Measurements from ENCODE around the gene ATP2C1.
A peak's percentile ranks its signal among the peaks of the same experiment; 100 is the strongest.

The ATP2C1 gene

DNA sequence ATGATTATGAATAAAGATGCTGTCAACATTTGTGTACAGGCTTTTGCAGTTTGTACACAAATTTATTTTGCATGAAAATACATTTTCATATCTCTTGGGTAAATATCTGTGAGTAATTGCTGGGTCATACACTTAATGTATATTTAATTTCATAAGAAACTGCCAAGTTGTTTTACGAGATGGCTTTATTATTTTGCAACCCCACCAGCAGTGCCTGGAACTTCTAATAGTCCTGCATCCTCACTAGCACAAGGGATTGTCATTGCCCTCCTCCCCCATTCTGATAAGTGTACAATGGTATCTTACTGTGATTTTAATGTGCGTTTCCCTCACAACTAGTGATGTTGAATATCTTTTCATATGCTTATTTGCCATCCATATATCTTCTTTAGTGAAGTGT is 87.6 kb downstream of the ATP2C1 start:
- no peak for DNase-seq (ENCODE audit: low spot score)

DNA sequence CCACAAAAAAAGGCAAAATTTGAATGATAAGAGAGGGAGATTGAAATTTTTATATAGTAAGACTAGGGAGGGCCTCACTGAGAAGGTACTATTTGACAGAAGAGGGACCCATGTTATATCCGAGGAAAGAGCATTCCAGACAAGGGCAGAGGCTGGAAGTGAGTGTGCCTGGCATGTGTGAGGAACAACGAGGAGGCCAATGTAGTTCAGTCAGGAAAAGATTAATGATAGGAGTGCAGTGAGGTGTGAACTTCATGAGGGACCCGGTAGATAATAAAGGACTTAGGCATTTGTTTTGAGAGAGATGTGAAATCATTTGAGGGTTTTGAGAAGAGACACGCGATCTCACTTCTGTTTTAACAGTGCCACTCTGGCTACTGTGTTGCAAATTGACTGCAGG is 96.4 kb downstream of the ATP2C1 start:
- no peak for DNase-seq (ENCODE audit: low spot score)

DNA sequence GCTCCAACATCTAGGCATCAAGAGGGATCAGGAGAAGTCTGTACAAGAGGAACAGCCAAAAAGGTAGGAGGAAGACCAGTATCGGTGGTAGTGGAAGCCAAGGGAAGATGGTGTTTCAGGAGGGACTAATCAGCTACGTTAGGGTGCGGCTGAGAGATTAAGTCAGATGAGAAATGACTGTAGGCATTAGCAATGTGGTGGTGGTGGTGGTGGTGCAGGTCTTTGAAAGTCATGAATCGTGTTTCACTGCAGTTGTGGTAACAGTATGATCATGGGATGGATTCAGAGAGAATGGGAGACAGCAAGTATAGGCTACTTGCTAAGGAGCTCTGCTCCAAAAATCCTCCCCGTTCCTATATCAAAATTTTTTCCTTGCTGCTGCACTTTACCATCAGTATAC is 97.2 kb downstream of the ATP2C1 start:
- no peak for DNase-seq (ENCODE audit: low spot score)

DNA sequence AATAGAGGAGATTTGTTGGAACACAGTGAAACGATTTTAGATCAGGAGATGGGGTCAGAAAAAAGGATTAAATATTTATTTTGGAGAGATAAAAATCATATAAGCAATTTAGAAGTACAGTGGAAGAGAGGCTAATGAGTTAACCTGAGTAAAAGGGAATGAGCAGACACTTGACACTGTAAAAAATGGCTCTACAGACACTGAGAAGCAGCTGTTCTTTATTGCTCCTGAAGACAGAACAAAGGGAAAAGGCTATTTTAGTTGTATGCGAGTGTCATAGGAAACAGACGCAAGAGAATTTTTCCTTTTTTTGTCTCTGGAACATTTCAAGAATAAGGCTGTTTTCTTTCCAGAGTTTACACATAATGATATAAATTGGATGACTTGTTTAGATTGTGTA is 98.5 kb downstream of the ATP2C1 start:
- no peak for DNase-seq (ENCODE audit: low spot score)

DNA sequence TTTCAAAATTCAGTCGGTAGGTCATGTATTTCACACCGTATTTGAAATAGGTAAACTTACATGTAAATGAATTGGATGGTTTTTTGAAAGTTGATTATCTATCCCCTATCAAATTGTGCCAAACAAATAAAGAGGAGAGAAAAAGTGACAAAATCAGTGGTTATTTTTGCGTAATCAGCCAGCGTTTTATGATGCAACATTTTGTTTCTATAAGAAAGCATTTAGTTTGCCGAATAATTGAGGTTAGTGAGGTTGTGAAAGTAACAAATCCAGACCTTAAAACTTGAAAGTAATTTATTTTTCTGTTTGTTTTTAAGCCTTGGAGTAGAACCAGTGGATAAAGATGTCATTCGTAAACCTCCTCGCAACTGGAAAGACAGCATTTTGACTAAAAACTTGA is 103.4 kb downstream of the ATP2C1 start:
- DNase-seq (ENCODE audit: low spot score), result no peak

DNA sequence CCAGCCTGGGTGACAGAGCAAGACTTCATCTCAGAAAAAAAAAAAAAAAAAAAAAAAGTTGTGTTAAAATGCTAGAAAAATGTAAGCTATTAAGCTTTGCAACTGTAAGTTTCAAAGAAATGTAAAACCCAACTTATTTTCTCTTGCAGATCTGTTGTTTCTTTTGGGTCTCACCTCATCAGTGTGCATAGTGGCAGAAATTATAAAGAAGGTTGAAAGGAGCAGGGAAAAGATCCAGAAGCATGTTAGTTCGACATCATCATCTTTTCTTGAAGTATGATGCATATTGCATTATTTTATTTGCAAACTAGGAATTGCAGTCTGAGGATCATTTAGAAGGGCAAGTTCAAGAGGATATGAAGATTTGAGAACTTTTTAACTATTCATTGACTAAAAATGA is 107.2 kb downstream of the ATP2C1 start:
- no peak for DNase-seq (ENCODE audit: low spot score)

DNA sequence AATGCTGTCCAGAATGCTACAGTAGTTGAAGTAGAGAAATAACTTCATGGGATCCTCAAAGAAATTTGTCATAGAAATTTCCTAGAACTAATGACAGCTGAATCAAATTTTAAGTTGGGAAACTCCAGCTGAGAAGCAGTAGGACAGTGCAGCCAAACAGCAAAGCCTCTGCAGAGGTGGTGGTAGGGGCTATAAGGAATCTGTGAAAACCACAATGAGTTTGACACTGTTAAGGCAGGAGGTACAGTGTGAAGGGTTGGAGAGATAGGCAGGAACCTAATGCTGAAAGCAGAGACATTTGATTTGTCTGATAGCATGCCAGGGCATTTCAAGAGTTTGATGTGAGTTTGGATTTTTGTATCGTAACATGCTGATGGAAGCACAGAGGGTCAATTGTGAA is 110.7 kb downstream of the ATP2C1 start:
- DNase-seq (ENCODE audit: low spot score), result peak; percentile 13

DNA sequence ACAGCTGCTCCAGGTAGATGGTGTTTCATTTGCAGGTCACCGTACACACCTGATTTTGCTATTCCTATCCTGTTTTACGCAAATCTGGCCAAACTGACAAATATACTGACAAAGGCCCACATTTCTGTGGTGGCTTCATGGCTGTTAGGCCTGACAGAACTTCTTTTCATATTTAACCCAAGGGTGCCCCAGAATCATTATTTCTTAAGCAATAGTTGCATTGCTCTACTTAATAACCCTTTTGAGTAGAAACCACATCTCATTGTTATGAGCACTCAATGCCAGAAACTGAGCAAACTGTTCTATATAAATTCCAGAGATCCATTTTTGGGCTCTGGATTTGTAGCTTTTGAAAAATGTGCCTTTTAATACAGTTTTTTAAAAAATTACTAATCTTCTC is 113.4 kb downstream of the ATP2C1 start:
- no peak for DNase-seq (ENCODE audit: low spot score)

DNA sequence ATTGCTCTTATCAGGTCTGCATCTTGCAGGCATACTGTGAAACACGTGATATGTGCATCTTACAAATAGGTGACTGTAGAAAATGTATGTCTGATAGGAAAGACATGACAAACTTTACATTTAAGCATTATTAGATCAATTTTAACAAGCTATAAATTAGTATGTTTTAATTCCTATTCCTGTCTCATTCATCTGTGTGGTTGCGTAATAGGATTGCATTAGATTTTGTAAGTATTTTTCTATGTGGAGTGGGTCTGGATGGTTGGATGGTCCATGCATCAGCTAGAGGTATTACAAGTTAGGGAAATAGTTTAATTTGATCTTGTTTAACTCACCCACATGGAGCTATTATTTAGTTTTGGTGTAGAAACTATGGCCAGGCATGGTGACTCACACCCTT is 113.9 kb downstream of the ATP2C1 start:
- DNase-seq (ENCODE audit: low spot score), result no peak

DNA sequence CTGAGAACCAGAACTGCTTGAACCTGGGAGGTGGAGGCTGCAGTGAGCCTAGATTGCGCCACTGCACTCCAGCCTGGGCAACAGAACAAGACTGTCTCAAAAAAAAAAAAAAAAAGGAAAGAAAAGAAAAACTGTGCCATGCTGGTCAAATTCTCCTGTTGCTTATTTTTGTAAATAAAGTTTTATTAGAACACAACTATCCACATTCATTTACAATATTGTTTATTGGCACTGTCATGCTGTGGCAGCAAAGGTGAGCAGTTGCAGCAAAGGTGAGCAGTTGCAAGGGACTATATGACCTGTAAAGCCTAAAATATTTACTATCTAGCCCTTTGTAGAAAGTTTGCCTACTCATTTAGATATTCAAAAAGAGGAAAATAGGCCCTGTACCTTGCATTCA is 114.4 kb downstream of the ATP2C1 start:
- DNase-seq (ENCODE audit: low spot score), result no peak

DNA sequence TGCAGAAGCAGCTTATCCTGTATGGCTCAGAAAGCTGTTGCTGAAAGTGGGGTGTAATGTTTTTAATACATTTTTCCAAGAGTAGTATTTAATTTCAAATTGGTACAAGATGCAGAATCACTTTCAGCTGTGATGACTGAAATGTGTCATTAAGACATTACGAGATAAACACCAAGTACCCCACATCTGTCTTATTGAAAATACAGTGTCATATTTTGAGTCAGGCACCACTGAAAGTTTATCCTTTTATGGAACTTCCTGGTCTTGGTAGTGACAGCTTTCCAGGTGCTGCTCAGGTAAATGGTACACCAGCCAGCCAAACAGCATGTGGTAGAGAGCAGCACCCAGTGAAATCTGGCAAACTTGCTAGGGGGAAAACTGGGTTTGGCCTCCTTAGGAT is 115.8 kb downstream of the ATP2C1 start:
- no peak for DNase-seq (ENCODE audit: low spot score)

DNA sequence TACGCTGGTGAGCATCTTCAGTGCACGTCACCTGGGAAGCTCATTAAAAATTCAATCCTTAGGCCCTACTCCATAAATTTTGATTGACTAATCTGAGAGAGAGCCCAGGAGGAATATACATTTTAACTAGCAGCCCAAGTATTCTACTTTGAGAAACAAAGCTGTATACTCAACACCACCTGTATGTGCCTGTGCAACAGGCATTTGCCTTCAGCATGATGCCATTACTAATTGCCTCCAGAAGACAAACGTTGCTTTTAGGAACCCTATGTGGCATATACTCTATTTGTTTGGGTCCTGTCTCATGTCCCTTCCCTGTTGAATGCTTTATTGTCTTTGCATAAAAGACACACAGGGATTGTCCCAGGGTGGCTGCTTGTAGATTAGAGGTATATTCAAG is 125.1 kb downstream of the ATP2C1 start:
- DNase-seq (ENCODE audit: low spot score), result no peak

DNA sequence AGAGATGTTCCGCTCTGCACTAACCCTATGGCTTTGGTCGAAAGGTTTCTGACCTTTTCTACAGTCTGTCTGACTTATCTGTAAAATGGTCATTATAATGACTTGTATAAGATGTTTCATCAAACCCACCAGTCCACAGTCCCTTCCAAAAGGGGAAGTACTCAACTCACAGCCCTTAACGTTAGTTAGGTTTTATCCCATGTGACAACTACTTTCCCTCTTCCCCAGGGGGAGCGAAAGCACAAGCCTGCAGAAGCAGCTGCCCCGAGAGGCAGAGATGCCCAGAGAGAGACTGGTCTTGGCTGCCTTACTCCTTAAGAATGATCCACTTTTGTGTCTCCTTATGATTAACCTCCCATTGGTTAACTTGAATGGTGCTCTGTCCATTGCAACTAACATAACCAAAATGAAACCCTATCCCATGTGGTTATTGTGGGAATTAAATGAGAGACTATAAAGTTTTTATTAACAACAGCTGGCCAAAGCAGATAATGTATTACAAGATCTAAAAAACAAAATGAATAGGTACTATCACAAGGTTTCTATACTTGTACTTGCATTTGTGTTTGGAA is 126.3 kb downstream of the ATP2C1 start:
- no peak for DNase-seq (ENCODE audit: low spot score)

DNA sequence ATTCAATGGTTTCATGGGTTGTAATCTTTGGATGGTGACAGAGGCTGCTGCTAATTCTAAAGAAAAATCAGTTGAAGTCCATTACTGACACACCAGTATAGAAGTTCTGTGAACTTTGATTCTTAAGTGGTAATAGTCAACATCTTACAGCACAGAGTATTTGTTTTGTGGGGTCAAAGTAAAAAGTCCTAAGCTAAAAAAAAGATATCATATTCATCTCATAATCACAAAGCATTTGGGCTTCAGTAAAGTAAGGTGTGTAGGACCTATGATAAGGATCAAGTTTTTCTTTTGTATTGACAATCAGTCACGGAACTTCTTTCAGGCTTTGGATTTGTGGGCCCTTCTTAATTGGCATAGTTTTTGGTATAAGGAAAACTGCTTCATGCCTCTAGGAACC is 131.7 kb downstream of the ATP2C1 start:
- DNase-seq (ENCODE audit: low spot score), result no peak

DNA sequence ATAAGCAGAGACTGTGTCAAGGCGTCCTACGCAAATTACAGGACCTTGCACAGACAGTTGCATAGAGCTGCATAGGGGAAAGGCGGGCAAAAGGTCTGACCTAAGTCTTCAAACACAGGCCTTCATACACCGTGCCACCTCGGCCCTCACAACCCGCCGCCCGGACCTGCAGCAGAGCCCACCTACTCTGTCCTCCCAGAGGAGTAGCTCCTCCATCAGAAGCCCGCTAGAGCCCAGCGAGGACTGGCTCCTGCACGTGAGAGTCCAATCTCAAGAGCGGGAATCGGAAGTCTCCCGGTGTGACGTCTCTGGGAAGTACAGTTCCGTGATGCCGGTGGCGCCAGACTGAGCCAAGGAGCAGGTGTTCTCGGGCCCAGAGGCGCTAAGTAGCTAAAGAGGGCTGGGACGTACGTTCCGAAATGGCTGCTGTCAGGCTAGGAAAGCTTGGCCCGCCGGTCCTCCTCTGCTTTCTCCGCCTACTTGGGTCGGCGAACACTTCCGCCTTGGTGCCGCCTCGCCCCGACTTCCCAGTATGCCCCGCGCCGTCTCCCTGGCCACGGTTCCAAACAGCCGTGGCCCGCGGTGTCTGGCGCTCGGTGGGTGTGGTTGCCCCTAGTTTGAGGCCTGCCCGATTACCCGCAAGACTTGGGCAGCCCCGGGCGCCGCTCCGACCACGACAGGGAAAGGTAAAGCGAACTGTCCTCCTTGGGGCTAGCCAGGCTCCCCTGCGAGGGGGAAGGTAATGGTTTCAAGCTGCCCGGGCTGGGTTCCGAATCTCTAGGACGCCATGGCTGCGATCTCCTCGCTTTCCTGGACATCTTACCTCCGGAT is 132.7 kb downstream of the ATP2C1 start, which contains the start of the genes ASTE1 and NEK11:
Gene ASTE1, minus strand, starts transcription at position 505 of the 831 bp plus-strand sequence. CDS start 1,519 bp downstream, outside the sequence.
Gene NEK11, plus strand, starts transcription at position 557 of the 831 bp plus-strand sequence. CDS start 2,832 bp downstream, outside the sequence.
- DNase-seq (ENCODE audit: low spot score), result peak; percentile 93

DNA sequence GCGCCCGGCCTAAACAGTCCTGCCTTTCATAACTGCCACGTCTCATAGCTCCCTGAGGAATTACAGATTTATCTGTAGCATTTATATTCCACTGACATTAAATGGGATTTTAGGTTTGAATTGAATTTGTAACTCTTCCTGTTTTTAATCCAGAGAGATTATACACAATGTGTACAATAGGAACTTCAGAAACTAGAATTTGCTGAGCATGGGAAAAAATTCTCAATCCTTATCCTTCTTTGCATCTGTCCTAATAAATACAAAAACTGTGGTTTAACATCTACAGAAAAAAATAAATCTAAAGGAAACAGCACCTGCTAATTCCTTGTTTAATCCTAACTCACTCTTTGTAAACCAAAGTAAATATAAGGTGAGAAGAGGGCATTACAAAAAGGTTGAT is 135.0 kb downstream of the ATP2C1 start:
- no peak for DNase-seq (ENCODE audit: low spot score)

DNA sequence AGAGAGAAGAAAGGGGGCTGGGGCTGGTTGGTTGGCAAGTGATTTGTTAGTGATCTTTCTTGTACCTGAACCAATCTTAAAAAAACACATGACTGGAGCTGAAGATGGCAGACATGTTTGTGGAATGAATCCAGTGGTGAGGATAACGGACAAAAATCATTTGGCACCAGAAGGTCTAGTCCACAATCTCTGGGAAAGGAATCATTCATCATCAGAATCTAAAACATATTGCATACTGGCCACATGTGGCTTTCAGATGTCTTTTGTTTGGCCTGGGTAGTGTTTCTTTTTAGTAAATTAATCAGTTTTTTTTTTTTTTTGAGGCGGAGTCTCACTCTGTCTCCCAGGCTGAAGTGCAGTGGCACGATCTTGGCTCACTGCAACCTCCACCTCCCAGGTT is 137.8 kb downstream of the ATP2C1 start:
- DNase-seq (ENCODE audit: low spot score), result no peak

DNA sequence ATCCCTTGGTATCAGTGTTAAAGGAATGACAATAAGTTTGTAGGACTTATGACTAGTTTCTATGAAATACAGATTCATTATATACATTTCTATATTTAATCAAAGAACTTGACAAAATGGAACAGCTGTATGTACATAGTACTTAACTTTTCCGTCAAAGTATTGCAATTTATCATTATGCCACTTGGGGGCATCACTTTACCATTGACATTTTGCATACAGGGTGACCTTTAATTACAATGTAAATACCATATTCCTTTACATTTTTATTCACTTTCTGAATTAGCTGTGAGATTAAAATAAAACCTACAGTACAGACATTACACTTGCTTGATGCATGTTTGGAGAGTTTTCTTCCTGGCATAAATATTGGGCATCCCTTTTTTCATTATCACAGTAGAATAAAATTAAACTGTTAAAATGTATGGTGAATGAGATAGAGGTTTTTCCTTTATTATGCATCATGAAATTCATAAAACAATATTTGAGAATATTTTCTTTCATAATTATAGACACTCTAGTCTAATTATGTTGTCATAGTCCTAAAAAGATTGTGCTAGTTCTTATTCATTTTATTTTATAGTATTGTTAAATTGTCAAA is 139.7 kb downstream of the ATP2C1 start:
- peak; percentile 77 for DNase-seq (ENCODE audit: low spot score)

DNA sequence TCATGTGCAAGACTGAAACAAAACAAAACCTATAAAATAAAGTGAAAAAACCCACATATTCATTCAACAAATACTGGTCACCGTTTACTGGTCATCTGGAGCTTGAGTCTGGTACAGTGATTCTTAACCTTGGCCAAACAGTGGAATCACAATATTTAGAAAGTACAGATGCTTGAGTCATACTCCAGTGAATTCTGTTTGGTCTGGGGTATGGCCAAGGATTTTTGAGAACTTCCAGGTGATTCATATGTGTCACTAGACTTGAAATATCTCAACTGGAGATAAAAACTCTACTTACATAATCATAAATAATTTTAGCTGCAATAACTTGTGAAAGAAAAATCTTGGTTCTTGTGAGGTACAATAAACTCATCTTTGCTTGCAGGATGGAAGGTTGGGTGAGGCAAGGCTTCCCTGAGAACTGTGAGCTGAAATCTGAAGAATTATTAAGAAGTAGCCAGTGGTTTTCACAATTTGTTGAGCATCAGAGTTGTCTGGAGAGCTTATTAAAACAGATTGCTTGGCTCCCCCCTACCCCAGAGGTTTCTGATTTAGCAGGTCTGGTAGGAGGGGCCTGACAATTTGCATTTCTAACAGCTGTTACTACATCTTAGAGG is 142.4 kb downstream of the ATP2C1 start:
- no peak for DNase-seq (ENCODE audit: low spot score)

DNA sequence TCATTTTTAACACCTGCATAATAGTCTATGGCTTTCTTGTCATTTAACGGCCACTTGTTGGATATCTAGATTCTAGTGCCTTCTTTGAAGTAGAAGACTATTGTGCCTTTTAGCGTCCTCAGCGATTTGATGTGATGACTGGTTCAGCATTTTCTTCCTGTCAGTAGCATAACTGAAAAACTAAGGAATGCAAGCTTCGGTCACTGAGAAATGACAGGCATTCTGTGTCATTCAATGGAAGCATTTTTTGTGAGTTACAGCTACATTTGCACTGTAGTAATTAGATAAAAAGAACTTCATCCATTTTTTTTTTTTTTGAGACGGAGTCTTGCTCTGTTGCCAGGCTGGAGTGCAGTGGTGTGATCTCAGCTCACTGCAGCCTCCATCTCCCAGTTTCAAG is 143.1 kb downstream of the ATP2C1 start:
- DNase-seq (ENCODE audit: low spot score), result no peak

DNA sequence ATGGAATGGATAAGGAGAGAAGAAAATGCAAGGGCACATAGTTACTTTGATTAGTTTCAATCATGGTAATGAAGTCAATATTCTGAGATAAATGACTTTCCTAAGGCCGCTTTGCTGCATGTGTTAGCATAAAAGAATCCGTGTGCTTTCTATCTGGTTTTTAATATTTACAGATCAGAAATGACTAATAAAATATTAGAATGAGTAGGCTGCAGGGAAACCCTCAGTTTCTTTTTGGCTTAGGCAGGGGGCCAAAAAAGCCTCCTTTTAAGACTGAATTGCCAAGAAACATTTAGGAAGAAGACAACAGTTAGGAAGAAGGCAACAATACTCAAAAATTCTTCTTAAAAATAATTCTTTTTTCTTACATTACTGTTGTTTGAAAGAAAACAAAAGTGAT is 144.4 kb downstream of the ATP2C1 start:
- DNase-seq (ENCODE audit: low spot score), result no peak

DNA sequence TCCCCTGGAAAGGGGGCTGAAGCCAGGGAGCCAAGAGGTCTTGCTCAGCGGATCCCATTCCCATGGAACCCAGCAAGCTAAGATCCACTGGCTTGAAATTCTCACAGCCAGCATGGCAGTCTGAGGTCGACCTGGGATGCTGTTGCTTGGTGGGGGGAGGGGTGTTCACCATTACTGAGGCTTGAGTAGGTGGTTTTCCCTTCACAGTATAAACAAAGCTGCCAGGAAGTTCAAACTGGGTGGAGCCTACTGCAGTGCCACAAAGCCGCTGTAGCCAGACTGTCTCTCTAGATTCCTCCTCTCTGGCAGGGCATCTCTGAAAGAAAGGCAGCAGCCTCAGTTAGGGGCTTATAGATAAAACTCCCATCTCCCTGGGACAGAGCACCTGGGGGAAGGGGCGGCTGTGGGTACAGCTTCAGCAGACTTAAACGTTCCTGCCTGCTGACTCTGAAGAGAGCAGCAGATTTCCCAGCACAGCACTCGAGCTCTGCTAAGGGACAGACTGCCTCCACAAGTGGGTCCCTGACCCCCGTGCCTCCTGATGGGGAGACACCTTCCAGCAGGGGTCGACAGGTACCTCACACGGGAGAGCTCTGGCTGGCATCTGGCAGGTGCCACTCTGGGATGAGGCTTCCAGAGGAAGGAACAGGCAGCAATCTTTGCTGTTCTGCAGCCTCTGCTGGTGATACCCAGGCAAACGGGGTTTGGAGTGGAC is 148.5 kb downstream of the ATP2C1 start:
- DNase-seq (ENCODE audit: low spot score), result peak; percentile 44

Measured in CD4-positive, alpha-beta T cell treated with Interleukin-15 for 4 hours (primary cell).